ENCODE results near the gene GGCX. TPM values are rescaled to one million over a fixed set of nuclear protein-coding genes. Genes with fewer than 3 reads are reported as not detected.

Gene GGCX
- total and polyA plus RNA-seq, 2 of the 13 experiments (the other 11 are each of a cell fraction or from before 2014, with no cell fraction given), result 72.5 to 103 TPM

- TF ChIP-seq KIAA2018 (CRISPR knock-in tag; IDR thresholded peaks at IDR 0.05; ENCODE audit: borderline replicate concordance) (no peak), ZNF576 (CRISPR knock-in tag; IDR thresholded peaks at IDR 0.05) (no peak), POLR2AphosphoS2 (IDR thresholded peaks at IDR 0.05; ENCODE audit: low read depth, low read length) (no peak)
Observed at GRCh38 chr2:85605406-85606115, 44.3 kb upstream of the GGCX start (continued).

All from HepG2 (cell line).